ENCODE data around the gene LINGO4.
A peak's percentile ranks its signal among the peaks of the same experiment; 100 is the strongest.

The LINGO4 gene

GRCh38 chr1:151799179-151800022, 5.8 kb downstream of the LINGO4 start:
- ATAC-seq = peak; percentile 14; the same call in 1 of the 3 replicates
- no peak for TF ChIP-seq CREB5 (CRISPR knock-in tag; IDR thresholded peaks at IDR 0.05; ENCODE audit: low read depth)
- TF ChIP-seq ARNTL (CRISPR knock-in tag; IDR thresholded peaks at IDR 0.05; ENCODE audit: borderline replicate concordance, low read depth) = no peak
- TF ChIP-seq ZFP3 (CRISPR knock-in tag; IDR thresholded peaks at IDR 0.05) = no peak
- TF ChIP-seq ZC3H10 (CRISPR knock-in tag; IDR thresholded peaks at IDR 0.05) = no peak
- no peak for TF ChIP-seq ZNF565 (CRISPR knock-in tag; conservative IDR thresholded peaks at IDR 0.05; ENCODE audit: low read depth)
- no peak for TF ChIP-seq CSDC2 (CRISPR knock-in tag; IDR thresholded peaks at IDR 0.05)
- no peak for TF ChIP-seq TOX (CRISPR knock-in tag; IDR thresholded peaks at IDR 0.05; ENCODE audit: borderline replicate concordance)
- no peak for TF ChIP-seq TSHZ2 (CRISPR knock-in tag; IDR thresholded peaks at IDR 0.05)
- no peak for TF ChIP-seq ESRRG (CRISPR knock-in tag; IDR thresholded peaks at IDR 0.05)
- TF ChIP-seq ZNF70 (CRISPR knock-in tag; IDR thresholded peaks at IDR 0.05) = no peak
- TF ChIP-seq ZFP30 (CRISPR knock-in tag; IDR thresholded peaks at IDR 0.05) = no peak
- TF ChIP-seq PATZ1 (CRISPR knock-in tag; IDR thresholded peaks at IDR 0.05; ENCODE audit: borderline replicate concordance) = no peak
- TF ChIP-seq POU6F1 (CRISPR knock-in tag; IDR thresholded peaks at IDR 0.05; ENCODE audit: borderline replicate concordance, low read depth) = no peak

GRCh38 chr1:151798571-151798970, 6.6 kb downstream of the LINGO4 start:
- TF ChIP-seq BACH2 (CRISPR knock-in tag; IDR thresholded peaks at IDR 0.05; ENCODE audit: borderline replicate concordance) (no peak), ZNF8 (CRISPR knock-in tag; IDR thresholded peaks at IDR 0.05) (no peak), SNAI2 (CRISPR knock-in tag; IDR thresholded peaks at IDR 0.05) (no peak), OSR1 (CRISPR knock-in tag; IDR thresholded peaks at IDR 0.05) (no peak), ARNTL (CRISPR knock-in tag; IDR thresholded peaks at IDR 0.05; ENCODE audit: borderline replicate concordance, low read depth) (no peak), ZFP30 (CRISPR knock-in tag; IDR thresholded peaks at IDR 0.05) (no peak), TOX (CRISPR knock-in tag; IDR thresholded peaks at IDR 0.05; ENCODE audit: borderline replicate concordance) (no peak), CREB5 (CRISPR knock-in tag; IDR thresholded peaks at IDR 0.05; ENCODE audit: low read depth) (no peak), PPARA (CRISPR knock-in tag; IDR thresholded peaks at IDR 0.05; ENCODE audit: borderline replicate concordance) (no peak), ISL1 (CRISPR knock-in tag; IDR thresholded peaks at IDR 0.05) (no peak), ZNF565 (CRISPR knock-in tag; conservative IDR thresholded peaks at IDR 0.05; ENCODE audit: low read depth) (no peak), TSHZ2 (CRISPR knock-in tag; IDR thresholded peaks at IDR 0.05) (no peak), ESRRG (CRISPR knock-in tag; IDR thresholded peaks at IDR 0.05) (no peak), PATZ1 (CRISPR knock-in tag; IDR thresholded peaks at IDR 0.05; ENCODE audit: borderline replicate concordance) (no peak), RARB (CRISPR knock-in tag; IDR thresholded peaks at IDR 0.05) (no peak), CSDC2 (CRISPR knock-in tag; IDR thresholded peaks at IDR 0.05) (no peak), TCF4 (CRISPR knock-in tag; IDR thresholded peaks at IDR 0.05; ENCODE audit: borderline replicate concordance) (no peak), ZC3H10 (CRISPR knock-in tag; IDR thresholded peaks at IDR 0.05) (no peak), ZFP3 (CRISPR knock-in tag; IDR thresholded peaks at IDR 0.05) (no peak), CSRNP3 (CRISPR knock-in tag; IDR thresholded peaks at IDR 0.05) (no peak)
- no peak for ATAC-seq
